GM13977 (cell line): ENCODE results near the gene SDF4.

Experiments used
- DNase-seq: peaks from one replicate; pipeline ENCODE4 v3.0.0; 2012; ENCODE audit warnings: low spot score
- CTCF ChIP-seq: IDR thresholded peaks from 2 replicates; pipeline ENCODE4 v1.5.1; 2012; ENCODE audit warnings: mild to moderate bottlenecking, control low read depth; ENCODE audit not compliant: insufficient read depth; ENCODE audit errors: extremely low read depth, missing control alignments
- in situ Hi-C: fragments of 300-500 bp; cut with MboI; formaldehyde crosslinking; loops from one replicate; pipeline ENCODE4 v1.12.0; 2022; ENCODE audit warnings: low sequenced_read_pairs, low pct_unique_long_range_greater_than_20kb, mixed read lengths, inconsistent platforms; ENCODE audit not compliant: unreplicated experiment

SDF4 gene

GRCh38 chr1:1167841-1168450 is 63.9 kb downstream of the SDF4 start:
- no peak for DNase-seq
- in situ Hi-C loops, result no loop called here
- no peak for TF ChIP-seq CTCF

GRCh38 chr1:1167398-1167821 is 64.4 kb downstream of the SDF4 start:
- DNase-seq, result no peak
- no peak for TF ChIP-seq CTCF
- in situ Hi-C loops, result no loop called here
